Transverse colon (tissue), 3 donors: ENCODE data around the gene PLPP1.

Experiments used
- CTCF ChIP-seq, 5 experiments: fragments of 200-600 bp in 3 of 5; fragments of 450-650 bp in 2 of 5; sonication (generic) in 3 of 5; IDR thresholded peaks; 1 replicate in 2 of 5; 2 replicates in 3 of 5; pipeline ENCODE4 v1.5.1; 2016 to 2017; ENCODE audit warnings: antibody characterized with exemption in 5 of 5, inconsistent platforms in 3 of 5, mild to moderate bottlenecking in 2 of 5, moderate library complexity in 1 of 5
- EP300 ChIP-seq: sonication (generic); formaldehyde crosslinking; IDR thresholded peaks from one replicate; pipeline ENCODE4 v1.6.1; 2017; ENCODE audit warnings: antibody characterized with exemption, low read depth
- POLR2A ChIP-seq: fragments of 450-650 bp; IDR thresholded peaks from one replicate; pipeline ENCODE4 v1.6.1; 2016; ENCODE audit warnings: antibody characterized with exemption, mild to moderate bottlenecking, moderate library complexity

- TF ChIP-seq POLR2A (no peak), EP300 (no peak), CTCF (IDR thresholded peaks at IDR 0.05) (no peak)
Observed at GRCh38 chr5:55386356-55386755, 148.4 kb downstream of the PLPP1 start.
